CD4-positive, alpha-beta T cell (primary cell): ENCODE results near the gene FDXR. TPM values are rescaled to one million over a fixed set of nuclear protein-coding genes. Genes with fewer than 3 reads are reported as not detected.
A peak's percentile ranks its signal among the peaks of the same experiment; 100 is the strongest.

Experiments used
- ATAC-seq: fragments of 200-7000 bp; cut with Tn5 transposase; one replicate; pipeline ENCODE4 v1.10.0; 2022; ENCODE audit warnings: mild to moderate bottlenecking; ENCODE audit not compliant: poor library complexity
- CTCF ChIA-PET: fragments of 350-600 bp; sonication (Branson Sonifier 250); formaldehyde crosslinking; loops from one replicate; lab custom pipeline; 2021; ENCODE audit warnings: antibody characterized with exemption, inconsistent platforms; lab: Charles Lee
- POLR2A ChIA-PET: fragments of 350-600 bp; sonication (Branson Sonifier 250); formaldehyde crosslinking; loops from one replicate; lab custom pipeline; 2021; ENCODE audit warnings: antibody characterized with exemption, inconsistent platforms; lab: Charles Lee
- DNase-seq, 14 experiments: peaks; one replicate each; pipeline ENCODE4 v3.0.0-alpha.2; 2013 to 2020; ENCODE audit warnings: mixed read lengths in 2 of 14
- H3K27ac ChIP-seq, 2 donors: one replicate each; pipeline versions ENCODE4 v1.5.1 to v1.7.0; 2013; ENCODE audit warnings: low read length in 2 of 2, low read depth in 1 of 2, mild to moderate bottlenecking in 1 of 2
- H3K27me3 ChIP-seq, 2 experiments: 1 replicate in 1 of 2; 2 replicates in 1 of 2; pipeline versions ENCODE4 v1.6.1 to v1.7.0; 2013; ENCODE audit warnings: low read length in 2 of 2, control low read depth in 1 of 2, mild to moderate bottlenecking in 1 of 2, moderate library complexity in 1 of 2; ENCODE audit not compliant: insufficient read depth in 2 of 2, control insufficient read depth in 1 of 2
- H3K36me3 ChIP-seq: one replicate; pipeline ENCODE4 v1.6.1; 2013; ENCODE audit warnings: low read length, control low read depth; ENCODE audit not compliant: insufficient read depth
- H3K4me1 ChIP-seq: one replicate; pipeline ENCODE4 v1.6.1; 2013; ENCODE audit warnings: low read length, control low read depth; ENCODE audit not compliant: insufficient read depth
- H3K4me3 ChIP-seq: one replicate; pipeline ENCODE4 v1.5.1; 2013; ENCODE audit warnings: mild to moderate bottlenecking, low read length, moderate library complexity
- H3K9me3 ChIP-seq, 2 experiments: 1 replicate in 1 of 2; 2 replicates in 1 of 2; pipeline versions ENCODE4 v1.6.1 to v1.7.0; 2013; ENCODE audit warnings: low read length in 2 of 2, mild to moderate bottlenecking in 2 of 2, control low read depth in 1 of 2, moderate library complexity in 1 of 2; ENCODE audit not compliant: control insufficient read depth in 1 of 2, insufficient read depth in 1 of 2
- H3K27ac Mint-ChIP-seq: one replicate; pipeline ENCODE4 v1.8.0; 2020; ENCODE audit warnings: mixed read lengths
- H3K27me3 Mint-ChIP-seq: one replicate; pipeline ENCODE4 v1.8.0; 2021; ENCODE audit warnings: mixed read lengths
- H3K36me3 Mint-ChIP-seq: one replicate; pipeline ENCODE4 v1.8.0; 2021; ENCODE audit warnings: low read depth, mixed read lengths
- H3K4me1 Mint-ChIP-seq: one replicate; pipeline ENCODE4 v1.8.0; 2021; ENCODE audit warnings: low read depth, mixed read lengths
- H3K4me3 Mint-ChIP-seq: one replicate; pipeline ENCODE4 v1.8.0; 2020; ENCODE audit warnings: mild to moderate bottlenecking, mixed read lengths
- H3K9me3 Mint-ChIP-seq: one replicate; pipeline ENCODE4 v1.8.0; 2020; ENCODE audit warnings: mixed read lengths
- CTCF ChIP-seq: fragments of 200-600 bp; IDR thresholded peaks from one replicate; pipeline ENCODE4 v1.8.0; 2022; ENCODE audit warnings: antibody characterized with exemption, mild to moderate bottlenecking
- intact Hi-C, 2 experiments: fragments of 100-400 bp; cut with DNase I in 1 of 2; cut with micrococcal nuclease in 1 of 2; formaldehyde crosslinking; loops; one replicate each; pipeline versions ENCODE4 v1.15.1 to v1.9.0; 2023 to 2025; cut with DNase I, micrococcal nuclease
- polyA plus RNA-seq, 2 donors: library from polyadenylated mRNA; unstranded; fragments of 120-200 nt; gene quantifications; one replicate each; pipeline ENCODE4 v1.2.1, GENCODE V29; 2013
- total RNA-seq, 174 experiments: library from RNA in 2 of 174; stranded (reverse) in 2 of 174; gene quantifications; one replicate each; pipeline ENCODE4 v1.2.3 and lab custom pipeline; 2021 to 2026

The FDXR gene
- 1 to 10 TPM; 2.1 to 2.7 TPM for total RNA-seq
- polyA plus RNA-seq (2013, experiment 1 of 2): 4.3 TPM
- polyA plus RNA-seq (2013, experiment 2 of 2): 6.1 TPM
- 0.34 to 24.4 (median 4.5) reads per million in 172 experiments for total RNA-seq (lab: John Stamatoyannopoulos, UW)

- Mint-ChIP-seq H3K36me3 (peaks cover 5% of the 10 kb centered on the region), H3K9me3 (no peaks in the 10 kb centered on the region), H3K4me3 (peak within 1 kb of the TSS; percentile 90), H3K4me1 (peaks cover 24% of the 10 kb centered on the region), H3K27ac (peak within 1 kb of the TSS; percentile 92), H3K27me3 (no peaks in the 10 kb centered on the region)
- intact Hi-C loops: loop anchor here (2.0 to 5.0 kb wide), 3 partner anchors 20 to 390 kb away; partner anchors contain the start of genes GGA3 (in 1 of the 2), MRPS7 (in 1 of the 2) and NAT9 (in 1 of the 2)
- peak in 1 of 14 experiments; percentile 19 for DNase-seq
- Histone ChIP-seq H3K27ac (peak within 1 kb of the TSS; percentile 89 to 92), H3K9me3 (no peaks in the 10 kb centered on the region), H3K4me3 (peak within 1 kb of the TSS; percentile 67), H3K27me3 (no peaks in the 10 kb centered on the region), H3K4me1 (peaks cover 25% of the 10 kb centered on the region), H3K36me3 (peaks cover 3% of the 10 kb centered on the region)
- ChIA-PET CTCF (interaction anchor here (0.7 to 1.6 kb wide), 4 partner anchors 10 to 136 kb away, joined by 3 to 9 read pairs (median 6); partner anchors contain the start of gene GRIN2C), POLR2A (interaction anchor here (0.6 to 1.9 kb wide), 25 partner anchors 10 to 795 kb away, joined by 3 to 17 read pairs (median 4); partner anchors contain the start of genes CD300LD, GGA3, GRIN2C and MIF4GD)
- ATAC-seq: peak; percentile 1
- TF ChIP-seq CTCF: no peak
These were observed at the start of gene FDXR for GRCh38 chr17:74872313-74873036. FDXR (minus strand) TSS chr17:74872994; CDS start chr17:74872944, 50 bp downstream.

GRCh38 chr17:74922172-74922571 is 49.4 kb upstream of the FDXR start:
- Histone ChIP-seq H3K4me1 (peaks cover 31% of the 10 kb centered on the region), H3K4me3 (no peak overlapping the region), H3K27me3 (peaks cover 43 to 57% of the 10 kb centered on the region in 2 experiments), H3K27ac (no peak overlapping the region), H3K36me3 (no peaks in the 10 kb centered on the region), H3K9me3 (peaks cover 0 to 16% of the 10 kb centered on the region in 2 experiments)
- Mint-ChIP-seq H3K4me1 (peaks cover 15% of the 10 kb centered on the region), H3K4me3 (no peak overlapping the region), H3K27me3 (peaks cover 69% of the 10 kb centered on the region), H3K9me3 (no peaks in the 10 kb centered on the region), H3K27ac (no peak overlapping the region), H3K36me3 (no peaks in the 10 kb centered on the region)
- intact Hi-C loops: loop anchor here in 1 of 2 experiments (5.0 kb wide), 1 partner anchor 490 kb away; no protein-coding TSS in a partner anchor
- ChIA-PET CTCF (no interaction called here), POLR2A (no interaction called here)
- ATAC-seq (no peak), DNase-seq (no peak)
- TF ChIP-seq CTCF: no peak

GRCh38 chr17:74921769-74922168 is 49.0 kb upstream of the FDXR start:
- peaks cover 15% of the 10 kb centered on the region for H3K4me1 Mint-ChIP-seq
- ChIA-PET POLR2A (no interaction called here), CTCF (no interaction called here)
- H3K4me3 Mint-ChIP-seq: no peak overlapping the region
- Histone ChIP-seq H3K27ac (no peak overlapping the region), H3K9me3 (peaks cover 0 to 16% of the 10 kb centered on the region in 2 experiments), H3K4me3 (no peak overlapping the region), H3K36me3 (no peaks in the 10 kb centered on the region), H3K27me3 (peaks cover 40 to 57% of the 10 kb centered on the region in 2 experiments), H3K4me1 (peaks cover 31% of the 10 kb centered on the region)
- intact Hi-C loops: loop anchor here in 1 of 2 experiments (5.0 kb wide), 1 partner anchor 491 kb away; no protein-coding TSS in a partner anchor
- ATAC-seq (no peak), DNase-seq (no peak)
- H3K27ac Mint-ChIP-seq: no peak overlapping the region
- H3K27me3 Mint-ChIP-seq: peaks cover 70% of the 10 kb centered on the region
- no peaks in the 10 kb centered on the region for H3K36me3 Mint-ChIP-seq
- no peaks in the 10 kb centered on the region for H3K9me3 Mint-ChIP-seq
- TF ChIP-seq CTCF: no peak
